AG10803 (cell line): ENCODE results near the gene PLCG2.
A peak's percentile ranks its signal among the peaks of the same experiment; 100 is the strongest.

Experiments
- DNase-seq: peaks from one replicate; pipeline ENCODE4 v3.0.0; 2010; ENCODE audit warnings: low read depth
- H3K4me3 ChIP-seq: 2 replicates; pipeline ENCODE4 v1.5.1; 2011; ENCODE audit warnings: mild to moderate bottlenecking, low read length, control low read depth
- TF ChIP-seq, protein P1 (sequence below): conservative IDR thresholded peaks from 2 replicates; pipeline ENCODE4 v1.5.1; 2011; ENCODE audit warnings: mild to moderate bottlenecking, low read length, control low read depth, inconsistent platforms

Gene PLCG2

GRCh38 chr16:81834868-81835267, 55.8 kb downstream of the PLCG2 start:
- TF ChIP-seq, protein P1, sequence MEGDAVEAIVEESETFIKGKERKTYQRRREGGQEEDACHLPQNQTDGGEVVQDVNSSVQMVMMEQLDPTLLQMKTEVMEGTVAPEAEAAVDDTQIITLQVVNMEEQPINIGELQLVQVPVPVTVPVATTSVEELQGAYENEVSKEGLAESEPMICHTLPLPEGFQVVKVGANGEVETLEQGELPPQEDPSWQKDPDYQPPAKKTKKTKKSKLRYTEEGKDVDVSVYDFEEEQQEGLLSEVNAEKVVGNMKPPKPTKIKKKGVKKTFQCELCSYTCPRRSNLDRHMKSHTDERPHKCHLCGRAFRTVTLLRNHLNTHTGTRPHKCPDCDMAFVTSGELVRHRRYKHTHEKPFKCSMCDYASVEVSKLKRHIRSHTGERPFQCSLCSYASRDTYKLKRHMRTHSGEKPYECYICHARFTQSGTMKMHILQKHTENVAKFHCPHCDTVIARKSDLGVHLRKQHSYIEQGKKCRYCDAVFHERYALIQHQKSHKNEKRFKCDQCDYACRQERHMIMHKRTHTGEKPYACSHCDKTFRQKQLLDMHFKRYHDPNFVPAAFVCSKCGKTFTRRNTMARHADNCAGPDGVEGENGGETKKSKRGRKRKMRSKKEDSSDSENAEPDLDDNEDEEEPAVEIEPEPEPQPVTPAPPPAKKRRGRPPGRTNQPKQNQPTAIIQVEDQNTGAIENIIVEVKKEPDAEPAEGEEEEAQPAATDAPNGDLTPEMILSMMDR, result no peak
- no peak for DNase-seq
- no peak overlapping the region for H3K4me3 ChIP-seq

GRCh38 chr16:81836279-81837054, 57.4 kb downstream of the PLCG2 start:
- TF ChIP-seq, protein P1, result no peak
- no peak overlapping the region for H3K4me3 ChIP-seq
- DNase-seq, result no peak

DNA sequence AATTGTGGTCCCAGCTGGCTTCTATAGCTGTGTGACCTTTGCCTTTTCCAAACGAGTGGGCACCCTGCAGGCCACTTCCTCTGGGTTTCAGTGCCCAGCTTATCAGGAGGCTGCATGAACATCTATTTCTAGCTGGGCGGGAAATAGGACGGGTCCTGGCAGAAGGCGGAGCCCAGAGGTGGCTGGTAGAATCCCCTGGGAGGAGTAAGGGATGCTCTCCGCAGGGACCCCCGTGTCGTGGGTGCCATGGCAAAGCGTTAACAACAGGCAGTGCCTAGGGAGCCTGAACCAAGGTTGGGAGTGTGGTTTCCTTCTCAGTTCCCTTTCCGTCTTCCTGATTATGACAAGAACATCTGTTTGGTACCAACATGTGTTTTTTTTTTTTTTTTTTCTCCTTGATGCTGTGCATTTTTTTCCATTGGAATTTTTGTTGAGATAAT, 58.2 kb downstream of the PLCG2 start:
- TF ChIP-seq, protein P1, result no peak
- H3K4me3 ChIP-seq, result no peak overlapping the region
- DNase-seq, result no peak

DNA sequence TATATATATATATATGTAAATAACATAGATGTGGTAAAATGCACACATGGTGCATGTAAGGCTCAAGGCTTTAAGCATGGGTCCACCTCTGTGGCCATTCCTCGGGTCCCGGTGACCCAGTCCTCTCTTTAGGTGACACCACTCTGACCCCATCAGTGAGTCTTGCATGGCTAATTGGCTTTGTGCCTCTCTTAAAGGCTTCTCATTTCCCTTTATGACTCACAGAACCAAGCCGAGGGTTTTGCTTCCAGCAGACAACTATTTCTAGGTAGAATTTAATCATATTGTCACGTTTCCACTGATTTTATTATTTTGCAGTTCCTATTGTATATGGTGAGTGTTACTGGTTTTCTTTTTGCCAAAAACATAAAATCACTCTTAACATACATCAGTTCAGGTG, 59.7 kb downstream of the PLCG2 start:
- TF ChIP-seq, protein P1, result no peak
- peak; percentile 23 for DNase-seq
- H3K4me3 ChIP-seq, result no peak overlapping the region

DNA sequence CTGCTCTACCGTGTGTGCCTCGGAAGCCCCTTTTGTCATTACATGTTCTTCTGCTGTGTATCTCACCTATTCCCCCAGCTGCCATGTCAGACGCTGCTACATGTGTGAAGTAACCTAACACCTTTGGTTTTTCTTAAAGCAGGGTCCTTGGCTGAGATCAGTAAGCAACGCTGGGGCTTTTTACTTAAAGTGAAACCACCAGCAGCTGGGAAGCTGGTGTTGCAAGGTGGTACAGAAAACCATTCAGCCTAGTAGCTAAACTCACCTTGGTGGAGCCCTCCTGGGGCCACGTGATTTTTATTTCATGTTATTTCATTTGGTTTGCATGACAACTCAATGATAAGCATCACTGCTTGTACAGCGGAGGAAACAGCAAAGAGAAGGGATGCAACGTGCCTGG, 62.6 kb downstream of the PLCG2 start:
- DNase-seq, result no peak
- TF ChIP-seq, protein P1, result no peak
- H3K4me3 ChIP-seq, result no peak overlapping the region

- TF ChIP-seq, protein P1, result no peak
- DNase-seq, result no peak
- H3K4me3 ChIP-seq, result no peak overlapping the region
Measured at GRCh38 chr16:81842564-81843242, 63.6 kb downstream of the PLCG2 start.

GRCh38 chr16:81843243-81843582, 64.1 kb downstream of the PLCG2 start:
- H3K4me3 ChIP-seq, result no peak overlapping the region
- TF ChIP-seq, protein P1, result no peak
- peak; percentile 41 for DNase-seq
